Measurements from ENCODE around the gene PPT2.
A peak's percentile ranks its signal among the peaks of the same experiment; 100 is the strongest.
"Not testable (repeated sequence)": the region's sequence is repeated elsewhere in the genome, so short reads cannot be mapped to it uniquely, and the experiment has no call there.

PPT2 gene

GRCh38 chr6:32189742-32190053, 35.8 kb downstream of the PPT2 start:
- no peak for DNase-seq (ENCODE audit: low spot score)

GRCh38 chr6:32190054-32190851, 36.3 kb downstream of the PPT2 start, which contains the start of gene PBX2:
Gene PBX2, minus strand, starts transcription at chr6:32190202. Its CDS starts 287 bp downstream, at chr6:32189915.
- DNase-seq (ENCODE audit: low spot score) = peak; percentile 96

- no peak for DNase-seq (ENCODE audit: low spot score)
Observed at GRCh38 chr6:32190911-32191677, 37.2 kb downstream of the PPT2 start.

GRCh38 chr6:32191696-32192607, 38.0 kb downstream of the PPT2 start:
- DNase-seq (ENCODE audit: low spot score) = no peak

GRCh38 chr6:32192608-32193039, 38.7 kb downstream of the PPT2 start, which contains the start of gene GPSM3:
Gene GPSM3, minus strand, starts transcription at chr6:32192643. Its CDS starts 130 bp downstream, at chr6:32192513.
- DNase-seq (ENCODE audit: low spot score) = no peak

- not testable (repeated sequence) for DNase-seq (ENCODE audit: low spot score)
Observed at GRCh38 chr6:32193096-32193495, 39.2 kb downstream of the PPT2 start.

GRCh38 chr6:32194388-32194787, 40.4 kb downstream of the PPT2 start:
- no peak for DNase-seq (ENCODE audit: low spot score)

- no peak for DNase-seq (ENCODE audit: low spot score)
Observed at GRCh38 chr6:32194825-32195651, 41.1 kb downstream of the PPT2 start.

- peak; percentile 100 for DNase-seq (ENCODE audit: low spot score)
Observed at GRCh38 chr6:32195652-32195901, 41.6 kb downstream of the PPT2 start.

- peak; percentile 92 for DNase-seq (ENCODE audit: low spot score)
Observed at GRCh38 chr6:32195902-32196681, 42.2 kb downstream of the PPT2 start.

- DNase-seq (ENCODE audit: low spot score) = no peak
Observed at GRCh38 chr6:32196682-32197616, 43.0 kb downstream of the PPT2 start.

- DNase-seq (ENCODE audit: low spot score) = no peak
Observed at GRCh38 chr6:32198345-32198696, 44.4 kb downstream of the PPT2 start.

- DNase-seq (ENCODE audit: low spot score) = no peak
Observed at GRCh38 chr6:32198866-32199265, 44.9 kb downstream of the PPT2 start.

- DNase-seq (ENCODE audit: low spot score) = no peak
Observed at GRCh38 chr6:32200711-32201475, 47.0 kb downstream of the PPT2 start.

- no peak for DNase-seq (ENCODE audit: low spot score)
Observed at GRCh38 chr6:32202186-32202585, 48.2 kb downstream of the PPT2 start.

- DNase-seq (ENCODE audit: low spot score) = no peak
Observed at GRCh38 chr6:32203426-32204267, 49.7 kb downstream of the PPT2 start.

- no peak for DNase-seq (ENCODE audit: low spot score)
Observed at GRCh38 chr6:32204268-32204715, 50.4 kb downstream of the PPT2 start.

GRCh38 chr6:32208996-32209395, 55.1 kb downstream of the PPT2 start:
- DNase-seq (ENCODE audit: low spot score) = no peak

Data from left forelimb (tissue), 1 donor.